ENCODE results near the gene C1orf198. TPM values are rescaled to one million over a fixed set of nuclear protein-coding genes. Genes with fewer than 3 reads are reported as not detected.

C1orf198 gene
- total and polyA plus RNA-seq, 2 of the 4 experiments (the other 2 are of a cell fraction) = 67.4 to 76.2 TPM

- Histone ChIP-seq H2BK20ac (ENCODE audit: low read depth, low read length) (no peak overlapping the region), H2AK9ac (replicated peaks; ENCODE audit: low read depth, low read length, poor library complexity) (no peak overlapping the region), H4K91ac (ENCODE audit: insufficient read depth, low read depth, low read length) (no peak overlapping the region), H3K9ac (ENCODE audit: low read depth, low read length) (no peak overlapping the region), H3K4me2 (ENCODE audit: low read depth, low read length) (no peak overlapping the region), H3K27me3 (ENCODE audit: control insufficient read depth, insufficient read depth, low read length) (no peaks in the 10 kb centered on the region), H2BK120ac (ENCODE audit: low read depth, low read length) (no peak overlapping the region), H3K36me3 (ENCODE audit: control insufficient read depth, insufficient read depth, low read length) (no peaks in the 10 kb centered on the region), H3K4me3 (ENCODE audit: insufficient read depth, low read depth, low read length) (no peak overlapping the region), H2AK5ac (ENCODE audit: low read depth, low read length) (no peak overlapping the region), H4K8ac (ENCODE audit: low read depth in 2 of 2, low read length in 2 of 2) (no peak overlapping the region), H3K9me3 (ENCODE audit: control insufficient read depth, insufficient read depth, low read length) (no peaks in the 10 kb centered on the region), H3K9me1 (ENCODE audit: insufficient read depth, low read length) (peaks cover 4% of the 10 kb centered on the region; the same call in 1 of the 2 replicates), H3K4ac (ENCODE audit: low read depth, low read length) (no peak overlapping the region), H2BK5ac (ENCODE audit: low read depth, low read length, poor library complexity, severe bottlenecking) (no peak overlapping the region), H3K18ac (ENCODE audit: low read depth, low read length) (no peak overlapping the region), H3K56ac (ENCODE audit: extremely low read depth, insufficient read depth, low read length) (no peak overlapping the region), H4K5ac (ENCODE audit: low read depth, low read length) (no peak overlapping the region), H3K23ac (ENCODE audit: low read depth, low read length) (no peak overlapping the region), H3K79me1 (ENCODE audit: low read depth in 1 of 2, low read length in 2 of 2) (no peaks in the 10 kb centered on the region), H4K20me1 (ENCODE audit: insufficient read depth, low read length) (no peaks in the 10 kb centered on the region), H3K27ac (ENCODE audit: insufficient read depth, low read length) (no peak overlapping the region), H3K4me1 (ENCODE audit: control insufficient read depth, insufficient read depth, low read length) (no peaks in the 10 kb centered on the region), H2AFZ (replicated peaks; ENCODE audit: low read length, poor library complexity) (no peak overlapping the region), H3K14ac (replicated peaks; ENCODE audit: low read depth, low read length) (no peak overlapping the region), H2BK15ac (ENCODE audit: low read depth, low read length) (no peak overlapping the region)
- ChIA-PET CTCF (no interaction called here), POLR2A (ENCODE audit: unreplicated experiment) (no interaction called here)
- intact Hi-C loops (cut with micrococcal nuclease) = no loop called here
- no CpG with 5 or more reads among the region's 1 CpG for WGBS, 2 experiments (ENCODE audit: extremely low coverage in 2 of 2, insufficient read length in 1 of 2)
- BruUV-seq (replicated peaks) = no TSS peak
- in situ Hi-C loops (cut with MboI; ENCODE audit: low sequenced_read_pairs) = no loop called here
- no peak for ATAC-seq (ENCODE audit: low read depth)
- TF ChIP-seq MAFK (IDR thresholded peaks at IDR 0.05; ENCODE audit: low read depth, low read length) (no peak), USF2 (IDR thresholded peaks at IDR 0.05; ENCODE audit: low read depth, low read length) (no peak), CHD1 (IDR thresholded peaks at IDR 0.05; ENCODE audit: low read depth, low read length) (no peak), SMC3 (IDR thresholded peaks at IDR 0.05; ENCODE audit: low read depth, low read length) (no peak), RAD21 (IDR thresholded peaks at IDR 0.05; ENCODE audit: low read length) (no peak), ELK1 (IDR thresholded peaks at IDR 0.05; ENCODE audit: borderline replicate concordance, low read depth, low read length) (no peak), BHLHE40 (IDR thresholded peaks at IDR 0.05; ENCODE audit: low read depth, low read length) (no peak), RCOR1 (IDR thresholded peaks at IDR 0.05; ENCODE audit: insufficient replicate concordance, low read length) (no peak)
- dilution Hi-C loops (cut with HindIII; ENCODE audit: low sequenced_read_pairs, unreplicated experiment) = no loop called here
- no peak for DNase-seq
Measured at GRCh38 chr1:230818367-230818766, 50.0 kb downstream of the C1orf198 start.

Measured in IMR-90 (cell line).